ENCODE measurements around the gene G3BP1.
A peak's percentile ranks its signal among the peaks of the same experiment; 100 is the strongest.
"Not testable (repeated sequence)": the region's sequence is repeated elsewhere in the genome, so short reads cannot be mapped to it uniquely, and the experiment has no call there.

G3BP1 gene

DNA sequence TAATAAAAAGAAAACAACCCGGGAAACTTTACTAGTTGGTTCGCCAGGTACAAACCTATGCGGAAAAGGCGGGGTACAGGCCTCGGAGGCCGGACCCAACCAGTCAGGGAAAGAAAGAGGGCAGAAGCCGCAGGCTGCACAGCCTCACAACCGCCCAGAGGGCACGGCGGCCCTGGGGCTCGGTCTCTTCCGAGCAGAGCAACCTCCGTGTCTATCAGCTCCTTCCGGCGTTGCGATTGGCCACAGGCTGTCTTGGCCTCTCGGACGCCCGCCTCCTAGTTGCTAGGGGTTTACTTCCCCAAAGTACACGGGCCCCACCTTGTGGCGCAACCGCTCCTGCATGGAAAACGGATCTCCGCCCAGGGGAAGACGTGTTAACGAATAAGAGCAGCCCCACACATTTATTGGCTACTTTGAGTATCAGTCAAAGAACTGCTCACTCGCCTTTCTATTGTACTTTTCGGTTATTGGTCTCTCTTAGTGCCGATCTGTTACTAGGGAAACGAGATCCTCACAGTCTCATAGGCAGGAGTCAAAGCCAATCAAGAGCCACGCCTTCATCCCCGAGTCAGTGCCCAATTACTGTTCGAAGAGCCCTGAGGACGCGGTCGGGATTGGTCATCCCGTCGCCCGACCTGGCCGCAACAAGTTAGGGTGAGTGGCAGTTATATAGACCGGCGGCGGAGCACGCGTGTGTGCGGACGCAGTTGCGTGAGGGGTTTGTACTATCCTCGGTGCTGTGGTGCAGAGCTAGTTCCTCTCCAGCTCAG is at the start of gene G3BP1:
Gene G3BP1 (plus strand): TSS at position 696 of the 770 bp plus-strand sequence. CDS start 14,667 bp downstream, outside the sequence.
- peak within 1 kb of the TSS; percentile 84 for H3K4me3 Mint-ChIP-seq
- peak; percentile 100 for DNase-seq
- H3K9me3 Mint-ChIP-seq, result no peaks in the 10 kb centered on the region
- H3K4me1 Mint-ChIP-seq, result peaks cover 42% of the 10 kb centered on the region
- no peaks in the 10 kb centered on the region for H3K27me3 Mint-ChIP-seq
- peaks cover 23% of the 10 kb centered on the region for H3K36me3 Mint-ChIP-seq
- H3K27ac Mint-ChIP-seq, result peak within 1 kb of the TSS; percentile 97
- CTCF ChIA-PET, result interaction anchor here (0.8 to 3.3 kb wide), 11 partner anchors 22 to 578 kb away, joined by 3 to 20 read pairs (median 4); partner anchors contain the start of genes SLC36A1 and SPARC

DNA sequence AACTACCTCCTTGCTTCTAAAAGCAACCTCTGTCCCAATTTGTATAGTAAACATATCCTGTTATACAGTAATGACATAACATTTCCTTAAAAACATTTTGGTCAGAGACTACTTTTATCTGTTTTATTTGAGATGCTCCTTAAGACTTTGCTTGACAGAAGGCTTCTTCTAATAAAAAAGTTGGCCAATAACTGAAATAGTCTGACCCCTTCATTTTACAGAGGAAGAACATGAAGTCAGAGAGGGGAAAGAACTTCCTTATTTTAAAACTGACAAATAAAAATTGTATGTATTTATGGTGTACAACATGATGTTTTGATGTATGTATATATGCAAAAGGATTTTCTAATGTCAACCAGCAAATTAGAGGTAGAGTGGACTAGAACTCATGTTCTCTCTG is 49.2 kb upstream of the G3BP1 start:
- H3K9me3 Mint-ChIP-seq, result no peaks in the 10 kb centered on the region
- CTCF ChIA-PET, result interaction anchor here (3.2 kb wide), 1 partner anchor 64 kb away, joined by 19 read pairs; no protein-coding TSS in a partner anchor
- no peak overlapping the region for H3K27ac Mint-ChIP-seq
- no peak for DNase-seq
- no peaks in the 10 kb centered on the region for H3K36me3 Mint-ChIP-seq
- peaks cover 3% of the 10 kb centered on the region for H3K27me3 Mint-ChIP-seq
- no peaks in the 10 kb centered on the region for H3K4me1 Mint-ChIP-seq
- H3K4me3 Mint-ChIP-seq, result no peak overlapping the region

DNA sequence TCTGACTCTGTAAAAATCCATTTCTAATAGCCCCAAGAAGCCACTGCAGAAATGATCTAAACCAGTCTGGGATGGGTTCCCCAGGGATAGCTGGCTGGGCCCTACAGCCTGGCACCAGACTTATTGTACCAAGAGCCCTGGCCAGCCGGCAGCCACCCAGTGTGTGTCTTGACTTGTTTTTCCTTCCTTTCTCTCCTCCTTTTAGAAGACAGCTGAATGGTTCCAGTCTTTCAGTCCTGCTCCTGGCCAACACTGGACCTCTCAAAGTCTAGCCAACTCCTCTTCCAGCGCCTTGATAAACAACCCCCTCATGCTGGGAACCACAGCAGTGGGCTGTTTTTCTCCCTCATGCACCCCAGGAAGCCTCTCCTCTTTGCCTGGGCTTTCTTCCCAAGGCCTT is 47.4 kb upstream of the G3BP1 start:
- no peak for DNase-seq
- Mint-ChIP-seq H3K27ac (no peak overlapping the region), H3K4me3 (no peak overlapping the region), H3K27me3 (no peaks in the 10 kb centered on the region), H3K4me1 (no peaks in the 10 kb centered on the region), H3K9me3 (peaks cover under 1% of the 10 kb centered on the region), H3K36me3 (peaks cover 3% of the 10 kb centered on the region)
- CTCF ChIA-PET, result no interaction called here

DNA sequence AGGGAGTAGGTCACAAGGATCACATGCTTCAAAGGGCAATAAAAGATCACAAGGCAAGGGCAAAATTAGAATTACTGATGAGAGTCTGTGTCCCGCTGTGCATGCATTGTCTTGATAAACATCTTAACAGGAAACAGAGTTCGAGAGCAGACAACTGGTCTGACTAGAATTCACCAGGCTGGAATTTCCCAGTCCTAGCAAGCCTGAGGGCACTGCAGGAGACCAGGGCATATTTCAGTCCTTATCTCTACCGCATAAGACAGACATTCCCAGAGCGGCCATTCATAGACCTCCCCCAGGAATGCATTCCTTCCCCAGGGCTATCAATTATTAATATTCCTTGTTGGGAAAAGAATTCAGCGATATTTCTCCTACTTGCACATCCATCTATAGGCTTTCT is 42.2 kb upstream of the G3BP1 start:
- H3K4me3 Mint-ChIP-seq, H3K27me3 Mint-ChIP-seq, DNase-seq, H3K4me1 Mint-ChIP-seq, CTCF ChIA-PET, H3K9me3 Mint-ChIP-seq, H3K27ac Mint-ChIP-seq: not testable (repeated sequence)
- H3K36me3 Mint-ChIP-seq, result peaks cover 12% of the 10 kb centered on the region

DNA sequence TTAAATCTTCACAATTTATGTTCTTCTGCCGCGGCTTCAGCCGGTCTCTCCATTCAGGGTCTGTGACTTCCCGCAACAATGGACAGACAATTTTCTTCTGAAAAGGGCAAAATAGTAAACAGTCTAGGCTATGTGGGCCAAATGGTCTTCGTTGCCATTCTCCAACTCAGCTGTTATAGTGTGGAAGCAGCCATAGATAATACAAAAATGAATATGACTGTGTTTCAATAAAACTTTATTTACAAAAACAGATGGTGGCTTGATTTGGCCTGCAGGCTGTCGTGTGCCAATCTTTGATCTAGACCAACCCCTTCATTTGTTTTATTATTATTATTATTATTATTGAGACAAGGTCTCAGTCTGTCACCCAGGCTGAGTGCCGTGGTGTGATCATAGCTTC is 41.4 kb upstream of the G3BP1 start:
- no peak for DNase-seq
- Mint-ChIP-seq H3K27ac (no peak overlapping the region), H3K27me3 (no peaks in the 10 kb centered on the region), H3K36me3 (peaks cover 12% of the 10 kb centered on the region), H3K4me1 (no peaks in the 10 kb centered on the region), H3K4me3 (no peak overlapping the region), H3K9me3 (peaks cover 8% of the 10 kb centered on the region)
- CTCF ChIA-PET, result interaction anchor here (0.9 to 1.1 kb wide), 2 partner anchors 11 to 1307 kb away, joined by 3 to 5 read pairs; no protein-coding TSS in a partner anchor

DNA sequence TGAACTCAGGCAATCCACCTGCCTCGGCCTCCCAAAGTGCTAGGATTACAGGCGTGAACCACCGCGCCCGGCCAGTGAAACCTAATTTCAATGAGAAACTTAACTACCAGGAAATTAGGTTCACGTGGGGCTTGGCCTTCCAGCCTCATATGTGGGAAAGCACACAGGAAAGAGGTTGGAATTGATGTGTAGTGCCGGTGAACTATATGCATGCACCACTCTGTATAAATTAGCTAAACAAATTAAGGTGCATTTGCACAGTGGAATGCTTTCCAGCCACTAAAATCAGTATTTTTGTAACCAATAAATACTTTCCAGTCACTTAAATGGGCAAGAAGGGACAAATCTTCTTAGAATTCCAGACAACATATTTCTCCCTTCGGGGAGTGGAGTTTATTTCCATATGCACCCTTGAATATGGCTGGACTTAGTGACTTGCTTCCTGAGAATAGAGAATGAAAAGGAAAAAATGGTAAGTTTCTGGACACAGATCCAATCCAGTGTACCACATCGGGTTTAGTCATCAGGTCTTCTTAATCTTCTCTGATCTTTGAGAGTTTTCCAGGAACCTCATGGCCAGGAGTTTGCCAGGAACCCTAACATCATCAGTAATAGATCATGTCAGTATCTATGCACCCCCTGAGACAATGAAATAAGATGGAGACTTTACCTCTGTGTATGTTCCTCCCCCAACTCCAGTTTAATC is 38.2 kb upstream of the G3BP1 start:
- DNase-seq, result no peak
- H3K27ac Mint-ChIP-seq, result no peak overlapping the region
- H3K4me3 Mint-ChIP-seq, result no peak overlapping the region
- H3K4me1 Mint-ChIP-seq, result no peaks in the 10 kb centered on the region
- CTCF ChIA-PET, result interaction anchor here (0.7 kb wide), 1 partner anchor 30 kb away, joined by 3 read pairs; no protein-coding TSS in a partner anchor
- no peaks in the 10 kb centered on the region for H3K27me3 Mint-ChIP-seq
- peaks cover 8% of the 10 kb centered on the region for H3K9me3 Mint-ChIP-seq
- H3K36me3 Mint-ChIP-seq, result peaks cover 13% of the 10 kb centered on the region

DNA sequence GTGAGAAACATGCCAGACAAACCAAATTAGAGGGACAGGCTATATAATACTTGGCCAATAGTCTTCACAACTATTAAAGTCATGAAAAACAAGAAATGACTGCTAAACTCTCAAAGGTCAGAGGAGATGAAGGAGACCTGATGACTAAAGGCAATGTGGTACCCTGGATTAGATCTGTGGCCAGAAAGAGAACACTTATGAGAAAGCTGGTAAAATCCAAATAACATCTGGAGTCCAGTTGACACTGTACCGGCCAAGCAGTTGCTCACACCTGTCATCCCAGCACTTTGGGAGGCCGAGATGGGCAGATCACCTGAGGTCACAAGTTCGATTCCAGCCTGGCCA is 37.7 kb upstream of the G3BP1 start:
- H3K4me1 Mint-ChIP-seq, result no peaks in the 10 kb centered on the region
- CTCF ChIA-PET, result interaction anchor here (2.0 kb wide), 1 partner anchor 82 kb away, joined by 4 read pairs; no protein-coding TSS in a partner anchor
- H3K27ac Mint-ChIP-seq, result no peak overlapping the region
- DNase-seq, result no peak
- no peaks in the 10 kb centered on the region for H3K27me3 Mint-ChIP-seq
- peaks cover 8% of the 10 kb centered on the region for H3K9me3 Mint-ChIP-seq
- H3K4me3 Mint-ChIP-seq, result no peak overlapping the region
- peaks cover 14% of the 10 kb centered on the region for H3K36me3 Mint-ChIP-seq

DNA sequence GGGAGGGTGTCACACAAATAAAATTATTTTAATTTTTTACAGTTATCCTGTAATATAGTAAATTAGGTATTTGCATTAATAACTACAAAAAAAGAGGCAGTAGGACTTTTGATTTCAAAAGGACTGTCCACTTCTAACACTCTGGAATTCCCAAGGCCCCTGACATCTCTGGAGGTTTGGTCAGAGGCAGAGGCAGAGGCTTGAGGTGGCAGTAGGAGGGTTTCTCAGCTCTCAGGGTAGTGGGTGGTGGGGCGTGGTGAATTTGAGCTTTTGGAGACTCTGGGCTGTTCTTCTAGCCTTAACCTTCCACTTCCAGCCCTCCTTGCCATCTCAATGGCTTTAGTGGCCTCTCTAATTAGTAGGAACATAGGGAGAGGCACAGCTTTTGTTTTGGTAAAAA is 36.1 kb upstream of the G3BP1 start:
- peaks cover 6% of the 10 kb centered on the region for H3K4me1 Mint-ChIP-seq
- DNase-seq, result no peak
- H3K4me3 Mint-ChIP-seq, result no peak overlapping the region
- no peaks in the 10 kb centered on the region for H3K27me3 Mint-ChIP-seq
- no peak overlapping the region for H3K27ac Mint-ChIP-seq
- CTCF ChIA-PET, result interaction anchor here (0.7 to 2.0 kb wide), 5 partner anchors 9 to 84 kb away, joined by 3 to 6 read pairs (median 4); no protein-coding TSS in a partner anchor
- peaks cover 6% of the 10 kb centered on the region for H3K36me3 Mint-ChIP-seq
- H3K9me3 Mint-ChIP-seq, result no peaks in the 10 kb centered on the region

DNA sequence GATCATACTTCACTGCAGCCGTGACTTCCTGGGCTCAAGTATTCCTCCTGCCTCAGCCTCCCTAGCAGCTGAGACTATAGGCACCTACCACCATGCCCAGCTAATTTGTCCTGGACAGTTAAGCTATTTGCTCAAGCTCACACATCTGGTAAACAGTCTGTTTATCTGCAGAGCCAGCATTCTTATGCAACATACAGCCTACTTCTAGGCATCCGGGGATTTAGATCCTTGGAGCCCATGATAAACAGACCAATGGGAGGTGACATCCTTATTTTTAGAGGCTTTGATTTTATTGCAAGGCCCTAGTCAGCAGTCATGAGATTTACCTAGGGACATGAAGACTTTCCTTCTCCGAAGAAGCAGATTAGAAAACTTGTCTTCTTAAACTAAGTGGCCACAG is 34.3 kb upstream of the G3BP1 start:
- DNase-seq, result no peak
- peaks cover 9% of the 10 kb centered on the region for H3K4me1 Mint-ChIP-seq
- H3K9me3 Mint-ChIP-seq, result no peaks in the 10 kb centered on the region
- no peaks in the 10 kb centered on the region for H3K27me3 Mint-ChIP-seq
- no peak overlapping the region for H3K27ac Mint-ChIP-seq
- CTCF ChIA-PET, result interaction anchor here (1.3 to 7.2 kb wide), 3 partner anchors 17 to 86 kb away, joined by 3 to 120 read pairs (median 4); no protein-coding TSS in a partner anchor
- H3K4me3 Mint-ChIP-seq, result no peak overlapping the region
- H3K36me3 Mint-ChIP-seq, result peaks cover 10% of the 10 kb centered on the region

DNA sequence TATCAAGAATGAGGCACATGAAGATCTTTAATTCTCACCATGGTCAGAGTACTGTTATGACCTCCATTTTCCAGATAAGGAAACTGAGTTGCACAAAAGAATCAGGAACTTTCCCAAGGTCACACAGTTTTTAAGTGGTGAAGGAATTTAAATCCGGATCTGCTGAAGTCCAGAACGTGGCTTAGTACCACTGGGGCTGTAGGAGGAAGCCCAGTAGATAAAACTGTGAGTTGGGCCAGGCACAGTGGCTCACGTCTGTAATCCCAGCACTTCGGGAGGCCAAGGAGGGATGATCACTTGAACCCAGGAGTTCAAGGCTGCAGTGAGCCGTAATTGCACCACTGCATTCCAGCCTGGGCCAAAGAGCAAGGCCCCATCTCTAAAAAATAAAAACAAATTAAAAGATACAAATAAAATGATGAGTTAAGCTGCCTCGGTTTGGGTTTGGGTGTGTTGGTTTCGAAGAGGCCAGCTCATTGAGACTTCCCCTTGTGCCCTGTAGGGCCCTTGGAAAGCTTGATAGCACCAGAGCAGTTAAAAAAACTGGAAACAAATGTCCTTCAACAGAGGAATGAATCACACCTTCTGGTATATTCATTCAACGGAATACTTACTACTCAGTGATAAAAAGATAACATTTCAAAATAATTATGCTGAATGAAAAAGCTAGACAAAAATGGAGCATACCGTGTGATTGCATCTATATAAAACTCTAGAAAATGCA is 33.5 kb upstream of the G3BP1 start:
- no peaks in the 10 kb centered on the region for H3K27me3 Mint-ChIP-seq
- H3K27ac Mint-ChIP-seq, result no peak overlapping the region
- CTCF ChIA-PET, result interaction anchor here (1.5 to 7.2 kb wide), 4 partner anchors 29 to 86 kb away, joined by 3 to 120 read pairs (median 5); partner anchors contain the start of gene G3BP1
- no peak for DNase-seq
- peaks cover 14% of the 10 kb centered on the region for H3K36me3 Mint-ChIP-seq
- peaks cover 10% of the 10 kb centered on the region for H3K4me1 Mint-ChIP-seq
- H3K4me3 Mint-ChIP-seq, result no peak overlapping the region
- no peaks in the 10 kb centered on the region for H3K9me3 Mint-ChIP-seq

DNA sequence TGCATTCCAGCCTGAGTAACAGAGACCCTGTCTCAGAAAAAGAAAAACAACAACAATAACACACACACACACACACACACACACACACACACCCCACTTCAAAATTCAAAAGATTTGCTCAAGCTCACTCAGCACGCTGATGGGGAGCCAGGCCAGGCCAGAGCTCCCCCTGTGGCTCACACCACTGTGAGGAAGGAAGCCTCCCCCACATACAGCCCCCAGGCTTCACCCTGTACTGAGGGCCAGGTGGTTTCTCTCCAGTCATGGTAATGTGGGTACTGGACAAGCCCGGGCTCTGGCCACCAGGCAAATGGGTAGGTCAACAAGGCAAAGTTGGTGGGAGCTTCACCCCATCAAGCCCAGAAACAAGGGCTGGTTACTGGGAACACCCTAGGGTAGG is 32.4 kb upstream of the G3BP1 start:
- no peaks in the 10 kb centered on the region for H3K27me3 Mint-ChIP-seq
- CTCF ChIA-PET, result interaction anchor here (0.7 to 7.2 kb wide), 11 partner anchors 10 to 610 kb away, joined by 3 to 120 read pairs (median 5); partner anchors contain the start of genes G3BP1 and SLC36A1
- no peak overlapping the region for H3K27ac Mint-ChIP-seq
- DNase-seq, result no peak
- no peaks in the 10 kb centered on the region for H3K9me3 Mint-ChIP-seq
- H3K36me3 Mint-ChIP-seq, result peaks cover 25% of the 10 kb centered on the region
- peaks cover 19% of the 10 kb centered on the region for H3K4me1 Mint-ChIP-seq
- H3K4me3 Mint-ChIP-seq, result no peak overlapping the region

DNA sequence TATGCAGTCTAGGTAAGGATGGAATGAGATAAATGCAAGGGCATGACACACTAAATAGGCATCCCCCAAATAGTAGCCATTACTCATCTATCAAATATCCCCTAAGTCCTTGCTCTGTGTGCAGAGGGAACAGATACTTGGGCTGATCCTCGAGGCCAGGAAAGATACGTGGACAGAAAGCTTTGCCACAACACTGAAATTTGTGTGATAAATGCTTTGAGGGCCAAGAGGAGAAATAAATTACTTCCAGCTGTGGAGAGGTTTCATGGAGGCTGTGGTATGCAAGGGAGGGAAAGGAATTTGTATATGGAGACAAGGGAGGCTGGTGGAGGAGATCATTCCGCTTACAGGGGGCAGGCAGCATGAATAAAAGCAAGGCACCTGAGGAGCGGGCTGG is 31.8 kb upstream of the G3BP1 start:
- no peak overlapping the region for H3K27ac Mint-ChIP-seq
- no peak overlapping the region for H3K4me3 Mint-ChIP-seq
- CTCF ChIA-PET, result interaction anchor here (0.7 to 7.2 kb wide), 12 partner anchors 9 to 609 kb away, joined by 3 to 120 read pairs (median 4); partner anchors contain the start of gene SLC36A1
- no peaks in the 10 kb centered on the region for H3K9me3 Mint-ChIP-seq
- H3K27me3 Mint-ChIP-seq, result no peaks in the 10 kb centered on the region
- H3K36me3 Mint-ChIP-seq, result peaks cover 26% of the 10 kb centered on the region
- DNase-seq, result no peak
- H3K4me1 Mint-ChIP-seq, result peaks cover 24% of the 10 kb centered on the region

DNA sequence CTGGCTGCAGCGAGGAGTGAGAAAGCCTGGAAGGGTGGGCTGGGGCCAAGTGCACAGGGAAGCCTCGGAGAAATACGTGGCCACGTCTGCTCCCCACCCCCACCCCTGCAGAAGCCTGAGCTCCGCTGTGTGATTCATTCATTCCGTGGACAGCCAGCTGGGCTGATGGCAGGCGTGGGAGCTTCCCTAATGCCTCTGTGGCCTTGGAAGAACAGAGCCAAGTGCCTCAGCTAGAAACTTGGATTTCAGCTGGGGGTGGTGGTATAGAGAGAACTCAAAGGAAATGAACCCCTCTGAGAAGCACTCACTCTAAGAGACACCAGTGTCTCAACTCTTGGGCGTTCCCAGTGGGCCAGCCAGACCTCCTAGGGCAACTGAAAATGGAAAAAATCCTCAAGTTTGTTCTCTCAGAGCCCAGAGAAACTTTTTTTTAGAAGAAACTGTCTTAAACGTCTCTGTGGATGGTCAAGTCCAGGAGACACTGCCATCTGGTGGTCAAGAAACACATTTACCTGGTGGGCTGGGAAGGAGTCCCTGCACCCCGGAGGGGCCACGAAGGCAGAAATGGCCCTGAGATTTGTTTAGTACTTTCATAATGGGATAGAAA is 31.3 kb upstream of the G3BP1 start:
- peak; percentile 64 for DNase-seq
- peak overlapping the region; percentile 55 for H3K27ac Mint-ChIP-seq

More for the DNA sequence above, 31.3 kb upstream of the G3BP1 start:
- no peaks in the 10 kb centered on the region for H3K27me3 Mint-ChIP-seq
- H3K36me3 Mint-ChIP-seq, result peaks cover 30% of the 10 kb centered on the region
- no peak overlapping the region for H3K4me3 Mint-ChIP-seq
- peaks cover 29% of the 10 kb centered on the region for H3K4me1 Mint-ChIP-seq
- H3K9me3 Mint-ChIP-seq, result no peaks in the 10 kb centered on the region
- CTCF ChIA-PET, result interaction anchor here (0.7 to 7.2 kb wide), 13 partner anchors 9 to 609 kb away, joined by 3 to 120 read pairs (median 4); partner anchors contain the start of gene SLC36A1

Measured in activated naive CD4-positive, alpha-beta T cell treated with anti-CD3 and anti-CD28 coated beads, Interleukin-2, amount 10 ng/mL, durations not matched to agents 7 days and 5 days (primary cell).